ENCODE data around the gene NWD2. TPM values are rescaled to one million over a fixed set of nuclear protein-coding genes. Genes with fewer than 3 reads are reported as not detected.

Gene NWD2
- total and polyA plus RNA-seq, 10 of the 15 experiments (the other 5 are each of a cell fraction or from before 2014, with no cell fraction given): not detected

GRCh38 chr4:37451656-37452055, 207.1 kb downstream of the NWD2 start:
- intact Hi-C loops (cut with micrococcal nuclease; ENCODE audit: unreplicated experiment) (loop anchor here (2.0 kb wide), 1 partner anchor 341 kb away; no protein-coding TSS in a partner anchor), in situ Hi-C loops (cut with MboI) (loop anchor here (5.0 to 10.0 kb wide), 2 partner anchors 116 to 583 kb away; no protein-coding TSS in a partner anchor)
- ChIA-PET RAD21 (ENCODE audit: unreplicated experiment) (interaction anchor here (1.1 kb wide), 1 partner anchor 351 kb away, joined by 5 read pairs; no protein-coding TSS in a partner anchor), POLR2A (no interaction called here), SMC1A (ENCODE audit: uncharacterized antibody, unreplicated experiment) (interaction anchor here (0.8 to 3.7 kb wide), 5 partner anchors 8 to 151 kb away, joined by 3 to 10 read pairs (median 3); no protein-coding TSS in a partner anchor), CTCF (interaction anchor here (0.7 to 3.3 kb wide), 6 partner anchors 9 to 150 kb away, joined by 3 to 21 read pairs (median 4); no protein-coding TSS in a partner anchor)
- H3K4me3 ChIP-seq: no peak overlapping the region
- H3K79me2 ChIP-seq (ENCODE audit: control insufficient read depth, insufficient read depth, low read length): no peaks in the 10 kb centered on the region
- H3K9me3 ChIP-seq (replicated peaks; ENCODE audit: control insufficient read depth, insufficient read depth, low read length): no peaks in the 10 kb centered on the region
- peaks cover 3% of the 10 kb centered on the region; the same call in 1 of the 2 replicates for H3K4me1 ChIP-seq (ENCODE audit: control insufficient read depth, insufficient read depth, low read length)
- H3K27me3 ChIP-seq (replicated peaks in 1 of 2; ENCODE audit: control insufficient read depth in 2 of 2, insufficient read depth in 2 of 2, low read length in 1 of 2): peaks cover 8 to 13% of the 10 kb centered on the region in 2 experiments
- ATAC-seq (no peak), FAIRE-seq (no peak), DNase-seq (ENCODE audit: low read depth, low spot score) (no peak)
- no TSS peak for BruUV-seq (replicated peaks)
- no peak overlapping the region for H2AFZ ChIP-seq (ENCODE audit: control insufficient read depth, low read depth, low read length)
- H3K9ac ChIP-seq (ENCODE audit: control insufficient read depth, insufficient read depth, low read length): no peak overlapping the region
- H3K36me3 ChIP-seq (ENCODE audit: control insufficient read depth in 2 of 2, insufficient read depth in 2 of 2, low read length in 1 of 2): no peaks in the 10 kb centered on the region
- no peak for TF ChIP-seq ZBTB4 (CRISPR knock-in tag; IDR thresholded peaks at IDR 0.05)
- TF ChIP-seq JUND (IDR thresholded peaks at IDR 0.05; ENCODE audit: low read depth, low read length): no peak
- TF ChIP-seq SIX5 (IDR thresholded peaks at IDR 0.05; ENCODE audit: low read depth, low read length, severe bottlenecking): no peak
- TF ChIP-seq FOXK2 (IDR thresholded peaks at IDR 0.05): no peak
- TF ChIP-seq ELK1 (IDR thresholded peaks at IDR 0.05; ENCODE audit: low read depth, low read length): no peak
- no peak for TF ChIP-seq POLR2AphosphoS5 (IDR thresholded peaks at IDR 0.05; ENCODE audit: low read length)
- TF ChIP-seq IKZF1 (conservative IDR thresholded peaks at IDR 0.05): no peak
- TF ChIP-seq CEBPB (IDR thresholded peaks at IDR 0.05; ENCODE audit: borderline replicate concordance in 1 of 2, low read depth in 2 of 2, low read length in 2 of 2): no peak
- no peaks in the 10 kb centered on the region for H4K20me1 ChIP-seq (ENCODE audit: control insufficient read depth, insufficient read depth)
- H3K4me2 ChIP-seq (ENCODE audit: control insufficient read depth, insufficient read depth): no peak overlapping the region
- 2% methylated on average over 2 of the region's 2 CpGs for WGBS (ENCODE audit: insufficient coverage, insufficient replicate concordance, low lambda C conversion rate, missing lambda C conversion rate)
- no peak overlapping the region for H3K27ac ChIP-seq (ENCODE audit: control insufficient read depth, insufficient read depth)
